GM12878 (cell line): ENCODE results near the gene RNPS1.

ENCODE experiments used
- CBX5 ChIP-seq: sonication (generic); IDR thresholded peaks from 2 replicates; pipeline ENCODE4 v1.6.1; 2016; ENCODE audit warnings: low read depth, moderate library complexity, mild to moderate bottlenecking, inconsistent platforms
- CHD2 ChIP-seq: IDR thresholded peaks from 2 replicates; pipeline ENCODE4 v1.6.1; 2011; ENCODE audit warnings: low read depth, low read length, improper control_type of control experiment, borderline replicate concordance
- EP300 ChIP-seq, 2 experiments: fragments of 150-350 bp in 1 of 2; IDR thresholded peaks; 2 replicates each; pipeline ENCODE4 v1.6.1; 2011 to 2012; ENCODE audit warnings: low read depth in 2 of 2, low read length in 2 of 2, borderline replicate concordance in 1 of 2, improper control_type of control experiment in 1 of 2, inconsistent platforms in 1 of 2; ENCODE audit not compliant: control insufficient read depth in 1 of 2
- POLR2A ChIP-seq: IDR thresholded peaks from 2 replicates; pipeline ENCODE4 v1.6.1; 2011; ENCODE audit warnings: low read depth, mild to moderate bottlenecking, low read length
- SIN3A ChIP-seq: IDR thresholded peaks from 2 replicates; pipeline ENCODE4 v1.6.1; 2012; ENCODE audit warnings: low read depth, low read length, improper control_type of control experiment
- SRF ChIP-seq, 2 experiments: IDR thresholded peaks; 2 replicates each; pipeline ENCODE4 v1.6.1; 2011; ENCODE audit warnings: low read depth in 2 of 2, low read length in 2 of 2, mild to moderate bottlenecking in 1 of 2, moderate library complexity in 1 of 2
- YY1 ChIP-seq: IDR thresholded peaks from 2 replicates; pipeline ENCODE4 v1.6.1; 2011; ENCODE audit warnings: low read depth, mild to moderate bottlenecking, low read length
- TF ChIP-seq, protein P1 (sequence below): IDR thresholded peaks from 2 replicates; pipeline ENCODE4 v1.6.1; 2012; ENCODE audit warnings: low read depth, low read length, improper control_type of control experiment
- TF ChIP-seq, protein P2 (sequence below), 3 experiments: IDR thresholded peaks in 2 of 3; conservative IDR thresholded peaks in 1 of 3; 2 replicates each; pipeline ENCODE4 v1.5.1; 2011; ENCODE audit warnings: low read depth in 3 of 3, low read length in 3 of 3, mild to moderate bottlenecking in 3 of 3, control low read depth in 2 of 3, moderate library complexity in 2 of 3, inconsistent platforms in 1 of 3, mixed read lengths in 1 of 3; ENCODE audit not compliant: control insufficient read depth in 2 of 3, insufficient read depth in 1 of 3; ENCODE audit errors: extremely low read depth in 1 of 3
- TF ChIP-seq, protein P3 (sequence below): IDR thresholded peaks from 2 replicates; pipeline ENCODE4 v1.6.1; 2011; ENCODE audit warnings: low read depth, mild to moderate bottlenecking, low read length, moderate library complexity, borderline replicate concordance; ENCODE audit errors: extremely low read depth

DNA sequence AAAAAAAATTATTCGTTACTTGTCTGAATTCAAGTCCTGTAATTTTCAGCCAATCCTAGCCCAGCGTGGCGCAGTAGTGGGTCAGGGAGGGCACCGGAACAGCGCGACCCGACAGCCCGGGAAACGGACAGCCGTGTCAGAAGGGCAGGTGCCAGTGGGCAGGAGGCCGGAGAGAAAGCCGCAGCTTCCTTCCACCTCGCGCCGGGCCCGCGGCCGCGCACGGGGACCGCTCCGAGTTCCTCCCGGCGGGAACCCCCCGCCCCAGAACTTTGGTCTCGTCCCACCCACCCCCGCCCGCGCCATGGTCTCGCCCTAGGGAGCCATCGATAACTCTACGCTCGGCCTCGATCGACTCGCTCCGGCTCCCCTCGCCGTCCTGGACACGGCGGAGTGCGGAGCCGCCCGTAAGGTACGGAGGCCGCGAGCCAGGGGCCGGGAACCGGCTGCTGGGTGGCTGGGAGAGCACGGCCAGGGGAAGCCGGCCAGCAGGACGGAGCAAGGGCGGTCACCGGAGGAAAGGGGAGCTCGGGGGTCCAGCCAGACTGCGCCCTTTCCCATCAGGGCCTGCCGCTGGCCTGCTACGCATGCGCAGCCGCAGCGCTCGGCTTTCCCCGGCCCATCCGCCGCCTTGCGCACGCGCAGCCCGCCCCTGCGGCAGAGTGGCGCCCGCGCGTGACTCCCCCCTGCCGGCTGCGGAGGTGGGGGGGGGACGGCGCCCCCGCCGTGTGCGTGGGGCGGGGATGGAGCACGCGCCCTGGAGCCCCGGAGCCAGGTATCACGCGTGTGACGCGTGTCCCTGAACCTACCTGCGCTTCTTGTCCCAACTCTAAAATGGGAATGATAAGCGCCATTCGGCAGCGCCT is 62.6 kb downstream of the RNPS1 start, which contains the start of gene MLST8:
- TF ChIP-seq, protein P1, sequence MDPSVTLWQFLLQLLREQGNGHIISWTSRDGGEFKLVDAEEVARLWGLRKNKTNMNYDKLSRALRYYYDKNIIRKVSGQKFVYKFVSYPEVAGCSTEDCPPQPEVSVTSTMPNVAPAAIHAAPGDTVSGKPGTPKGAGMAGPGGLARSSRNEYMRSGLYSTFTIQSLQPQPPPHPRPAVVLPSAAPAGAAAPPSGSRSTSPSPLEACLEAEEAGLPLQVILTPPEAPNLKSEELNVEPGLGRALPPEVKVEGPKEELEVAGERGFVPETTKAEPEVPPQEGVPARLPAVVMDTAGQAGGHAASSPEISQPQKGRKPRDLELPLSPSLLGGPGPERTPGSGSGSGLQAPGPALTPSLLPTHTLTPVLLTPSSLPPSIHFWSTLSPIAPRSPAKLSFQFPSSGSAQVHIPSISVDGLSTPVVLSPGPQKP = no peak; the same call in 1 of the 2 replicates
- TF ChIP-seq EP300 (IDR thresholded peaks at IDR 0.05; ENCODE audit: borderline replicate concordance in 1 of 2, control insufficient read depth in 1 of 2, low read depth in 2 of 2, low read length in 2 of 2) (no peak), YY1 (peak; percentile 87), SIN3A (peak; percentile 41; the same call in 1 of the 2 replicates), POLR2A (peak; percentile 92), SRF (IDR thresholded peaks at IDR 0.05; ENCODE audit: low read depth in 2 of 2, low read length in 2 of 2) (peak; percentile 96 to 99), CBX5 (no peak), CHD2 (0 out of 2 replicates have a peak, but pooled peaks have one; percentile 33)
- TF ChIP-seq, protein P2, sequence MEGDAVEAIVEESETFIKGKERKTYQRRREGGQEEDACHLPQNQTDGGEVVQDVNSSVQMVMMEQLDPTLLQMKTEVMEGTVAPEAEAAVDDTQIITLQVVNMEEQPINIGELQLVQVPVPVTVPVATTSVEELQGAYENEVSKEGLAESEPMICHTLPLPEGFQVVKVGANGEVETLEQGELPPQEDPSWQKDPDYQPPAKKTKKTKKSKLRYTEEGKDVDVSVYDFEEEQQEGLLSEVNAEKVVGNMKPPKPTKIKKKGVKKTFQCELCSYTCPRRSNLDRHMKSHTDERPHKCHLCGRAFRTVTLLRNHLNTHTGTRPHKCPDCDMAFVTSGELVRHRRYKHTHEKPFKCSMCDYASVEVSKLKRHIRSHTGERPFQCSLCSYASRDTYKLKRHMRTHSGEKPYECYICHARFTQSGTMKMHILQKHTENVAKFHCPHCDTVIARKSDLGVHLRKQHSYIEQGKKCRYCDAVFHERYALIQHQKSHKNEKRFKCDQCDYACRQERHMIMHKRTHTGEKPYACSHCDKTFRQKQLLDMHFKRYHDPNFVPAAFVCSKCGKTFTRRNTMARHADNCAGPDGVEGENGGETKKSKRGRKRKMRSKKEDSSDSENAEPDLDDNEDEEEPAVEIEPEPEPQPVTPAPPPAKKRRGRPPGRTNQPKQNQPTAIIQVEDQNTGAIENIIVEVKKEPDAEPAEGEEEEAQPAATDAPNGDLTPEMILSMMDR (IDR thresholded peaks at IDR 0.05 in 2 of 3, conservative IDR thresholded peaks at IDR 0.05 in 1 of 3; ENCODE audit: control insufficient read depth in 2 of 3, extremely low read depth in 1 of 3, insufficient read depth in 1 of 3, low read depth in 3 of 3, low read length in 3 of 3) = peak in 1 of 3 experiments; percentile 2; a peak in 1 of 6 replicates
- TF ChIP-seq, protein P3, sequence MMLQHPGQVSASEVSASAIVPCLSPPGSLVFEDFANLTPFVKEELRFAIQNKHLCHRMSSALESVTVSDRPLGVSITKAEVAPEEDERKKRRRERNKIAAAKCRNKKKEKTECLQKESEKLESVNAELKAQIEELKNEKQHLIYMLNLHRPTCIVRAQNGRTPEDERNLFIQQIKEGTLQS = peak; percentile 70
